Stimulated activated CD8-positive, alpha-beta memory T cell treated with anti-CD3 and anti-CD28 coated beads, Interleukin-4, amount 100 ng/mL, for 4 hours (primary cell): ENCODE results near the gene MGLL.
"Not testable (repeated sequence)": the region's sequence is repeated elsewhere in the genome, so short reads cannot be mapped to it uniquely, and the experiment has no call there.

Source experiments
- DNase-seq, 2 donors: peaks; one replicate each; pipeline ENCODE4 v3.0.0-alpha.2; 2020; ENCODE audit warnings: low read depth in 2 of 2, low spot score in 1 of 2

The MGLL gene

DNA sequence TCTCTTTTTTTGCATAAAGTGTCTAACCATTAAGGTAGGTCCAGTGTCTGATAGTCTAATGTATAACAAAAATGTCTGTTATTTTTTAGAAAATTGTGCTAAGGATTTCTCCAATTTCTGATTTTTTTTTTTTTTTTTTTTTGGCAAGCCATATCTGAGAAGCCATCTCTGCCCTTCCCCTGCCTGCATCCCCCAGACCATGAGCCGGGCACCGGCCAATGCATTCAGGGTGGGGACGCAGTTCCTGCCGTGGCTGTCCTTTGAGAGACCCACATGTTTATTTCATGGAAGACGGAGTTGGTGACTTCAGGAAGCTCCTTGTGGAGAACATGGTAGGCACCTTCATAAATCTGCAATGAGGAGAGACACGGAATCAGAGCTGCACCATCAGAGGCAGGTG is 130.3 kb downstream of the MGLL start:
- DNase-seq = no peak

DNA sequence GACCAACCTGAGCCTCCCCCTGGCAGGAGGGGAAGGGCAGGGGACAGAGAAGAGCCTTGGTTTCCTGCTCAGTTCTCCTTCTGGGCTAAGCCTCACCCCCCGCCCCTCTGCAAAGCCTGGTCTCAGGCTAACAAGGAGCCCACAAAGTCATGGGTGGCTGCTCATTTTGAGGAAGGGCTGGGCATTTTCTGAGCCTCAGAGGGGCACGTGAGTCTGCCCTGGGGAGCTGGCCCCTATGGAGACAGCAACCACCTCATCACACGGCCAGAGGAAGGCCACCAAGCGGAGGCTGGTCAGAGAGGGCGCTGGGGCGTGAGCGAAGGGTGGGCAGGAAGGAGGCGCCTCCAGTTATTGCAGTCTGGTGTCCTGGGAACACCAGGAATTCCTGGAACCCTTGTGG is 130.8 kb downstream of the MGLL start:
- DNase-seq = no peak

DNA sequence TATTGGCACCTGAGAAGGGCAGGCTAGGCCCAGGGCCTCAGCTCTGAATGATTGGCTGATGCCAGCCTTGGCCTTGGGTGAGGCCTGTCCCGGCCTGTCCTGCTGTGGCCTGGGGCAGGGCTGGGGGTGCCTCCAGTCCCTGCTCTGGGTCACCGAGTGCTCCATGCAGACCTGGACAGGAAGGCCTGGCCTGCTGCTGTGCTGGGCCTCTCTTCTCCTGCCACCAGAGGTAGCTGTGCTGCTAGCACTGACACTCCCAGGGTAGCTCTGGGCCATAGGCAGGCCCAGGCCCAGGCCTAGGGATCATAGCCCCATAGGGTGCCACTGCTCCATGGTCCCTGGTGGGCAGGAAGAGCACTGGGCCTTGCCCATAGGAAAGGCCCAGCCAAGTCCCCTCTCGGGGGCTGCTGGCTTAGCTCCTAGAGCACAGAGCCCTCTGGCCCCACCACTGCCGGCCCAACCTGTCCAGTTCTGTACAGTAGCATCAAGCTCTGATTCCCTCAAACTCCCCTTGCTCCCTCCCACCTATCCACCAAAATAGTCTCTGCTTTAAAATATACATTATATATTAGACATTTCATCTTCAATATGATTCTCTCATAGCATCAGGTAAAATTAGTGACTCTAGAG is 131.4 kb downstream of the MGLL start:
- no peak for DNase-seq

DNA sequence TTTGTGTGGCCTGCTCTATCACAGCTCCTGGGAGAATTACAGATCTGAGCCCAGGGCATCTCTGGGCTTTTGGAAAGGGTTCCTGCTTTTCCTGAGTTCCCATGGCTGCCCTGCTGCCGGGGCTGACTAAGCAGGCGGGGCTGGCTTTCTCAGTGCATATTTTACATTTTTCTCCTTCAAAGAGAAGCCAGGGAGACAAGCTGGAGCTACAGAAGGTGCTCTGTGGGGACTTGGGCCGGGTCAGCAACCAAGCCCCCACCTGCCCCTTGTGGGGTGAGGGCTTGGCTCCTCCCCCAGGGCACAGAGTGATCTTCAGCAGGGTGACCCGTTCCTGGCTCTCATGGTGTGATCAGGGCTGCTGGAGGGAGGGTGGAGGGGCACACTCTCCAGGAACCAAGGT is 132.2 kb downstream of the MGLL start:
- no peak for DNase-seq

DNA sequence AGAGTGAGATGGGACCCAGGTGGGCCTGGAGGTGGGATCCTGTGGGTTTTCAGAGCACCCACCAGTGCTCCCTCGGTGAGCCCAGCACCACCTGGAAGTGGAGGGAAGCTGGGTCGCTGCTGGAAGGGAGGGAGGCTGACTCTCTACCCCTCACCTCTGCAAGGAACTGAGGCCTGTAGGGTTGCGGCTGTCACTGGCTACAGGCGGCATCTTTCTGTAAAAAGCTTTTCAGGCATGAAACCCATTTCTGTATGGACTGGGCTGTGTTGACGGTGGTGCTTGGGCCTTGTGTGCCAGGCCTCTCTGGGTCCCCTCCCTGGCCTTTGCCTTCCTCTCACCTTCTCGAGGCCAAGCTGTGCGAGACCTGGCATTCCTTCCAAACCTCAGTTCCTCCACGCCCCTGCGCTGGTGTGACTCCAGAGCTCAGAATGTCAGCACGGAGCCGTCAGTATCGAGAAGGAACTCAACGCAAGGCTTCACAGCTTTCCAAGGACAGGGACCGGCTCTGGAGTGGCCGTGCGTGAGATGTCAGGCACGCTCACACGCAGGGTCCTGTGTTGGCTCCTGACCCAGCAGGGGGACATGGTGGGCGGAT is 133.0 kb downstream of the MGLL start:
- DNase-seq = no peak

DNA sequence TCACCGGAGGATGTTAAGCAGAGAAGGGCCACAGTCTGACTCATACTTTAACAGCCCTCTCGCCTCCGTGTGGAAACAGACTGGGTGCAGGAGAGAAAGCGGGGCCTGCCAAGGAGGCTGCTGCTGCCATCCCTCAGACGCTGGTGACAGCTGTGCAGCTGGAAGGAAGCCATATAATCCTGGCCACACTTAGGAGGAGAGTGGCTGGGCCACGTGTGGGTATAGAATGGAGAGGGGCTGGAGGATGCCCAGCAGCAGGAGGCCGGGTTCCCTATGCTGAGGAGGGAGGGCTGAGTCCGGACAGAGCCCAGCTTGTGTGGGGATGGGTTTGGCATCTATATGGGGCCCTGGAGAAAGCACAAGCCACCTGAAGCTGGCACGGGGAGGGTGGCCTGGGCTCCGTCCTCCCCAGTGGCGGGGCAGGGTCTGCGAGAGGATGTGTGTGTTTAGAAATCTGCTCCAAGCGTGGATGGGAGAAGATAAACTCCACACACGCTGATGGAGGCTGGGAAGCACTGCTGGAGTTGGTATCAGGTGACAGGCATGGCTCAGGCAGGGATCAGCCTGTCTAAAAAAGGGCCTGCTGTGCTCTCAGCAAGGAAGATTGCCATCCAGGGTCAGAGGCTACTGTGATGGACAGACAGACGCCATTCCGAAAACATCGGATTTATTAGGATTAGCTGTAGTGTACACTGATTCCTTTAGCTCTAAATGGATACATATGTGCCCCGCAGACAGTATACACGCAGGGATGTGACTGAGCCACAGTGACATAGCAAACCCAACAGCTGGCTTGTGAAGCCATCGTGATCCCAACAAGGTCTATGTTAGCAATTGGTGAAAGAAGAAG is 133.7 kb downstream of the MGLL start:
- no peak for DNase-seq

DNA sequence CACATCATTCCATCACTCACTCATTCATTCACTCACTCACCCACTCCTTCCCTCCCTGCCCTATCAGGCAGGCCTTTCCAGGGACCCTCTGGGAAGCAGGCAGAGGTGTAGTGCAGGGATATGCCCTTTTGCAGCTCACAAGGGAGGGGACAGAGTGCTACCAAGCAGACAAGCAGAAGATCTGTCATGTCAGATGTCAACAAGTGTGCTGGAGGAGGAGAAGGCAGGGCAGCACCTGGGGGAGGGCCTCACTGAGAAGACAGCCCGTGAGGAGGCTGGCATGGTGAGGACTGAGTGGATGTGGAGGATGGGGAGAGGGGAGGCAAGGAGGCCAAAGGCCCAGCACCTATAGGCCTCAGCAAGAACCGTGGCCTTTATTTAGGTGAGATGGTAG is 134.3 kb downstream of the MGLL start:
- DNase-seq = no peak

DNA sequence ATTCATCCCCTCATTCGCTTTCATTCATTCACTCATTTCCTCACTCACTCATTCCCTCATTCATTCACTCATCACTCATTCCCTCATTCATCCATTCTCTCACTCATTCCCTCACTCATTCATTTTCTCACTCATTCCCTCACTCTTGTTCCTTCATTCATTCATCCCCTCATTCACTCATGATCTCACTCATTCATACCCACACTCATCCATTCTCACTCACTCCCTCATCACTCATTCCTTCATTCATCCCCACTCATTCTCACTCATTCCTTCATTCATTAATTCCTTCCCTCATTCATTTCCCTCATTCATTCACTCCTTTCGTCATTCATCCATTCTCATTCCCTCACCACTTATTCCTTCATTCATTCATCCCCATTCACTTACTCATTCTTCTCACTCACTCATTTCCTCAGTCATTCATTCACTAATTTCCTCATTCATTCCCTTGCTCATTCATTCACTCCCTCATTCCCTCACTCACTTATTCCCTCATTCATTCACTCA is 135.0 kb downstream of the MGLL start:
- DNase-seq = no peak

DNA sequence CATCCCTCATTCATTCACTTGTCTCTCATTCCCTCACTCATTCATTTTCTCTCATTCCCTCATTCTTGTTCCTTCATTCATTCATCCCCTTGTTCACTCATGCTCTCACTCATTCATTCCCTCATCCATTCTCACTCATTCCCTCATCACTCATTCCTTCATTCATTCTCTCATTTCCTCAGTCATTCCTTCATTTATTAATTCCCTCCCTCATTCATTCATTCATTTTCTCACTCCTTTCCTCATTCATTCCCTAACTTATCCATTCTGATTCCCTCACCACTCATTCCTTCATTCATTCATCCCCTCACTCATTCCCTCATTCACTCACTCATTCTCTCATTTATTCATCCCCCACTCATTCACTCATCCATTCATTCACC is 135.8 kb downstream of the MGLL start:
- DNase-seq = no peak

DNA sequence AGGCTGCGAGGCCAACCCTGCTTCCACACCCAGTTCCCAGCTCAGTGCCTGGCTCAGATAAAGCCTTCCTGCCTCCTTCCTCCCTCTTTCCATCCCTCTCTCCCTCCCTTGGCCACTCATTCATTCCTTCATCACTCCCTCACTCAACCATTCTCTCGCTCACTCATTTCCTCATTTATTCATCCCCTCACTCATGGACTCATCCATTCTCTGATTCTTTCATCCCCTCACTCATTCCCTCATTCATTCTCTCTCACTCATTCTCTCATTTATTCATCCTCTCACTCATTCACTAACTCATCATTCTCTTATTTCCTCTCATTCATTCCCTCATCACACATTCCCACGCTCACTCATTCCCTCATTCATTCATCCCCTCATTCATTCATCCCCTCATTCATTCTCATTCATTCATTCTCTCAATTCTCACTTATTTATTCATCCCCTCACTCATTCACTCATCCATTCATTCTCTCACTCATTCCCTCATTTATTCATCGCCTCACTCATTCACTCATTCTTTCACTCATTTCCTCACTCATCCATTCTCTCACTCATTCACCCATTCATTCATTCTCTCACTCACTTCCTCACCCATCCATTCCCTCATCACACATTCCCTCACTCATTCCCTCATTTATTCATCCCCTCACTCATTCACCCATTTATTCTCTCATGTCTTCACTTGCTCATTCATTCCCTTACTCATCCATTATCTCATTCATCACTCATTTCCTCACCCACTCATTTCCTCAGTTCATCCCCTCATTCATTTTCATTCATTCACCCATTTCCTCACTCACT is 136.4 kb downstream of the MGLL start:
- DNase-seq = no peak

DNA sequence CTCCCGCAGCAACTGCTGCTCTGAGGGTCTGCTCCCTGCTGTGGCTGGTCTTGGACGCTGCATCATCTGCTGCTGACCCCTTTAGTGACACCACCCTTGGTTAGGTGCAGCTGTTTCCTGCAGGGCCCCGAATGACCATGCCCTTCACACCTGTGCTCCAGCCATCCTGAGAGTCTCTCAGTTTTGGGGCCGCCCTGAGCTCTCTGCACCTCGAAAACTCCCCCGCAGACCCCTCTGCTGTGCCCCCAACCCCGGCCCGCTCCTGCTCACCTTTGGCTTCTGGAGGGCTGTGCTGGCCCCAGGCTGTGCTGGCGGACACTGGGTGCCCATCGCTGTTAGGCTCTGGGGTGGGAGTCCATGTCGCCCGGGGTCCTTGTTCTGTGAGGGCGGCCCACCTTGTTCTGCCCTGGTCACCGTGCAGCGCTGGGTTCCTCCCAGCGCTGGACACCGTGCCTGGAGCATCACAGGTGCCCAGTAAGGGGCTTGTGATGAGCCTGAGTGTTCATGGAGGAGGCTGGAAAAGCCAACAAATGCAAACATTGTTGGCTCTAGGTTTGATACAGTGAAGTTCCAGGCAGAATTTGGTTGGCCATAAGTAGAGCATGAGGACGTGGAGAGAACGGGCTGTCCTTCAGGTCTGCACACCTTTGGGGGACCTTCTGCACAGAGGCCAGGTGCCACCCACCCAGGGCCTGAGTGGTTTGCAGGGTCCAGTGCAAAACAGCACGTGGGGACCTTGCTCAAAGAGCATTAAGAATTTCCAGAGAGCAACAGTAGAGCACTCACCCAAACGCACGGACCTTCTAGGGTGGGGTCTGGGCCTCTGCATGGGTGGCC is 137.2 kb downstream of the MGLL start:
- no peak for DNase-seq

DNA sequence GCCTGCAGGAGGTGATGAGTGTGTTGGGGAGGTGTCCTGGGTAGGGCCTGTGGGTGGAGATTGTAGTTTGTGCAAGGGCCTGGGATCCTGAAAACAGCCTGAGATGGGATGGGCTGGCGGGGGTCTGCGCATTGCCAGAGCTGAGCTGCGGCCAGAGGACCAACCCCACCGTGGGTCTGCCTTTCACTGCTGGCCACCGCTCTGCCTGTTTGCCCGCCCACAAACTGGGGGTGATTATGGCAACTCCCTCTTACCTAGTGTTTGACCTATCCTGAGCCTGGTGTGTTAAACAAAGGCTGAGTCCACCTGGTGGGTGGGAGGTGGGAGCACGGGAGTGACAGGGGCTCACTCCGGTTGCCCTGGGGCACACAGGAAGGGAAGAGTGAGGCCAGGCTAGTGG is 139.8 kb downstream of the MGLL start:
- DNase-seq = no peak

DNA sequence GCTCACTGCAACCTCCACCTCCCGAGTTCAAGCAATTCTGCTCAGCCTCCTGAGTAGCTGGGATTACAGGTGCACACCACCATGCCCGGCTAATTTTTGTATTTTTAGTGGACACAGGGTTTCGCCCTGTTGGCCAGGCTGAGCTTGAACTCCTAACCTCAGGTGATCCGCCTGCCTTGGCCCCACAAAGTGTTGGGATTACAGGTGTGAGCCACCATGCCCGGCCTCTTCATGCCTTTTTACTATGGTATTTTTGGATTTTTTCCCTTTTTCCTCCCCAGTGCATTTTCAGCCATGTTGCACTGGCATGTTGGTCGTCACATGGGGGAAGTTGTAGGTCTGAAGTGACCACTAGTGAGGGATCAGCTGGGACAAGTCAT is 140.2 kb downstream of the MGLL start:
- DNase-seq = not testable (repeated sequence)

DNA sequence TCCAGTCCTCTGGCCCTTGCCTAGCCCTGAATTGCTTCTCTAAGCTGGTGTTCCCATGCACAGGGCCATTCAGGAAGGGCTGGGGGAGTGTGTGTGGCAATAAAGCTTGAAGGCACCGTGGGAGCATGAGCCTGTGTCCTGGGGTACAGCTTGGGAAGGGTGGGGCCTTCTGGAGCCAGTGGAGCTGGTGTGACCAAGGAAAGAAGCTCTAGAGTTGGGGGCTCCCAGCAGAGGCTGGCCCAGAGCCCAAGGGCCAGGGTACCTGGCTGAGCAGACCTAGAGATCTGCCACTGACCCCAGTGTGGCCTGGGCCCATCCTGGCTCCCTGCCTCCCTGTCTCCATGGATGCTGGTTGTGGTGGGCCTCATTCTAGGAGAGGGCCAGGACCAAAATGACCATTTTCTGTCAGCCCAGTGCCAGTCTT is 141.5 kb downstream of the MGLL start:
- no peak for DNase-seq

DNA sequence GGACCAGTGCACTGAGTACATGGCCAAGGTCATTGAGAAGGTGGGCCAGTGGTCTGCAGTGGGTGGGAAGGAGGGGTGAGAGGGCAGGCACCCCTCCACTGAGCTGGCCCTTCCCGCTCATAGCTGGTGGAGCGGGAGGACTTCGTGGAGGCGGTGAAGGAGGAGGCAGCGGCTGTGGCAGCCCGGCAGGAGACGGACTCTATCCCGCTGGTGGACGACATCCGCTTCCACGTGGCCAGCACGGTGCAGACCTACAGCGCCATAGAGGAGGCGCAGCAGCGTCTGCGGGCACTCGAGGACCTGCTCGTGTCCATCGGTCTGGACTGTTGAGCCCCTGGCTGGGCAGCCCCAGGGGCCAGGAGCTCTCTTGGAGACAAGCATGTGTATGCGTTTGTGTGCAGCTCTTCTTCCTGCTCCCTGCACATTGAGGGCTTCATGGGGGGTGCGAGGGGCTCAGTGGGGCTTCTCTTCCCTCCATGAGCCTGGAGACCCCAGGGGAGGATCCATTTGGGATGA is 142.1 kb downstream of the MGLL start:
- DNase-seq = no peak

DNA sequence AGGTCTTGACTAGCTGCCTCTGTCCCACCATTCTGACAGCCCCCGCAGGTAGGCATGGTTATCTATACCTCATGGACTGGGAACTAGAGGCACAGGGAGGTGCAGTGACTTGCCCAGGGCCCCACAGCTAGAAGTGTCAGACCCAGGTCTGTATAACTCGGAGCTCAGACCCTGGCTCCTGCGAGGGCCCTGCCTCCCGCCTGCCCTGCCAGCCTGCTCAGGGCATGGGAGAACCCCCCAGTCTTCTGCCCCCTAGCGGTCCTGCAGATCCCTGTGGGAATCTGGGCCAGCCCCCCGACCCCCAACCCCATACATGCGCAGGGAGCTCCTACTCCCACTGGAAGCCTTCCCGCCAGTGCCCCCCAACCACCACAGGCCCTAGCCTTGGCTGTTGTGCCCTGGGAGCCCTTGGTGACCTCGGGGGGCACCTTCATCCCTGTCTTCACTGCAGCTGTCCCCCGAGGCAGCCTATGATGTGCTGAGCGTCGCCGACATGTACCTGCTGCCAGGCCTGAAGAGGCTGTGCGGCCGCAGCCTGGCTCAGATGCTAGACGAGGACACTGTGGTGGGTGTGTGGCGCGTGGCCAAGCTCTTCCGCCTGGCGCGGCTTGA is 142.7 kb downstream of the MGLL start:
- DNase-seq = no peak

DNA sequence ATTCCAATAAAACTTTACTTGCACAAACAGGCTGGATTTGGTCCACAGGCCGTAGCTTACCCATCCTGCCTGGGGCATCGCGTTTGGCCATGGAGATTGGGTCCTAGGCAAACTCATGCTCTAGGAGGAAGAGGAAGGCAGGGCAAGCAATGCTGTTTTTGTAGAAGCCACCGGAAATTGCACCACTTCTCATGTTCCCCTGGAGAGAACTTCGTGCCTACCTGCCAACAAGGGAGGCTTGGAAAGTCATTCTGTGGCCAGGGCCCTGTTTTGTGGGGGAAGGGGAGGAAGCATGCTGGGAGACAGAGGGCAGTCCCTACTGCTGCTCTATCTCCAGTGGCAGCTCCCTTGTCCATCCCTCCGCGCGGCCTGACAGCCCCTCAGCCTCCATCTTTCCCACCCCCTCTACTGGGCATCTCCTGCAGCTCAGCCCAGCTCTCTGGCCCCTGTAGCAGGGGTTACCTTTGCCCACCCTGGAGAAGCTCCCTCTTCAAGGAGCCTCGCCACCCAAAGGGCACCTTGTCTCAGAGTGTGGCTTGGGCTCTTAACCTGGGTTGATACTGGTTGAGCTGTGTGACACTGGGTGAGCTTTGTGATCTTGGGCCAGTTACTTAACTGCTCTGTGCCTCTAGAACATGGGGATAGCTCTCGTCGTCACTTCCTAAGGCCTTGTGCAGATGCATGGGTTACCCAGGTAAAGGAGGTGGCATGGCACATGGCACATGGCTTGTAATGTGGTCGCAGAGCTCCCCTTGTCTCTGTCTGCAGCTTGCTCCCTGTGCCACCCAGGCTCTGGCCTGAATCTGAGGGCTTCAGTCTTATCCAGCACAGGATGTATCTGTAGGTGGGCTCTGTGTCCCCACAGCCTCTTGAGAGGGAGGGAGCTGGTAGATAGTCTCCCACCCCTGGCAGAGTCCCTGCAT is 143.4 kb downstream of the MGLL start:
- DNase-seq = no peak

DNA sequence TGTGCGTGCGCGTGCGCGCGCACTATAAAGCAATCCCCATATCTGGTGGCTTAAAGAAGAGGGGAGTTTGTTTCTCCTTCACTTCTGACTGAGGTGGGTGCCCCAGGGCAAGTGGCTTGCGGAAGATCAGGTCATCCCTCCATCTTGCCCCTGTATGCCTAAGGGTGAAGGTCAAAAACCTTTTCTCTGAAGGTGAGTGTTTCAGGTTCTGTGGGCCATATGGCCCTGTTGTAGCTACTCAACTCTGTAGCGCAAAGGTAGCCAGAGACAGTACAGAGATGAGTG is 144.1 kb downstream of the MGLL start:
- DNase-seq = no peak
